Sigmoid colon (tissue), 7 donors: ENCODE measurements around the gene UTF1. TPM values are rescaled to one million over a fixed set of nuclear protein-coding genes. Genes with fewer than 3 reads are reported as not detected.

ENCODE experiments used
- DNase-seq: peaks from one replicate; pipeline ENCODE4 v3.0.0-alpha.2; 2019
- H3K27ac ChIP-seq, 4 donors: fragments of 200-600 bp; sonication (generic); one replicate each; pipeline ENCODE4 v1.5.1; 2016 to 2019; ENCODE audit warnings: mild to moderate bottlenecking in 1 of 4
- H3K27me3 ChIP-seq, 3 donors: fragments of 200-600 bp; sonication (generic); one replicate each; pipeline ENCODE4 v1.5.1; 2019; ENCODE audit warnings: mild to moderate bottlenecking in 1 of 3
- H3K36me3 ChIP-seq, 4 donors: fragments of 200-600 bp; sonication (generic); one replicate each; pipeline ENCODE4 v1.5.1; 2016 to 2019
- H3K4me1 ChIP-seq, 4 donors: fragments of 200-600 bp; sonication (generic); one replicate each; pipeline ENCODE4 v1.5.1; 2017 to 2019
- H3K4me3 ChIP-seq, 4 donors: fragments of 200-600 bp; sonication (generic); one replicate each; pipeline ENCODE4 v1.5.1; 2017 to 2019; ENCODE audit warnings: mild to moderate bottlenecking in 2 of 4, moderate library complexity in 1 of 4
- H3K9me3 ChIP-seq, 4 donors: fragments of 200-600 bp in 3 of 4; sonication (generic) in 3 of 4; one replicate each; pipeline versions ENCODE4 v1.5.1 to v1.6.1; 2013 to 2019
- EP300 ChIP-seq, 4 donors: sonication (generic); formaldehyde crosslinking; IDR thresholded peaks; one replicate each; pipeline ENCODE4 v1.6.1; 2017; ENCODE audit warnings: antibody characterized with exemption in 4 of 4
- POLR2A ChIP-seq, 2 donors: fragments of 450-650 bp; IDR thresholded peaks; one replicate each; pipeline ENCODE4 v1.6.1; 2016; ENCODE audit warnings: antibody characterized with exemption in 2 of 2, mild to moderate bottlenecking in 2 of 2, moderate library complexity in 2 of 2
- POLR2AphosphoS5 ChIP-seq, 4 donors: sonication (generic); formaldehyde crosslinking; IDR thresholded peaks; one replicate each; pipeline ENCODE4 v1.6.1; 2017; ENCODE audit warnings: antibody characterized with exemption in 4 of 4
- WGBS, 2 donors: extraction: QIAGEN DNeasy Blood & Tissue Kit; methylation state at CpG; one replicate each; pipeline ENCODE4 v1.1.7; 2013; 5-methylcytosine and 5-hydroxymethylcytosine counted together
- intact Hi-C: fragments of 100-400 bp; cut with DNase I; formaldehyde crosslinking; loops from one replicate; pipeline ENCODE4 v1.15.1; 2023
- polyA plus RNA-seq, 3 donors: library from polyadenylated mRNA; stranded (reverse); fragments of 200-250 nt; gene quantifications; one replicate each; pipeline ENCODE4 v1.2.3, GENCODE V29; 2013
- total RNA-seq, 4 donors: library from RNA; depleted of rRNA; stranded (reverse); fragments of >200 nt; gene quantifications; one replicate each; pipeline ENCODE4 v1.1.0, GENCODE V29; 2016
- TF ChIP-seq, protein P1 (sequence below), 4 experiments: fragments of 450-650 bp in 3 of 4; fragments of 200-600 bp in 1 of 4; IDR thresholded peaks; one replicate each; pipeline ENCODE4 v1.5.1; 2016 to 2019; ENCODE audit warnings: antibody characterized with exemption in 4 of 4, mild to moderate bottlenecking in 3 of 4, moderate library complexity in 2 of 4
- donor health status: healthy with polysubstance abuse.
- donor health status: Bipolar disorder and iron deficiency.
- donor health status: healthy.

Gene UTF1
- total and polyA plus RNA-seq, 7 donors = not detected

DNA sequence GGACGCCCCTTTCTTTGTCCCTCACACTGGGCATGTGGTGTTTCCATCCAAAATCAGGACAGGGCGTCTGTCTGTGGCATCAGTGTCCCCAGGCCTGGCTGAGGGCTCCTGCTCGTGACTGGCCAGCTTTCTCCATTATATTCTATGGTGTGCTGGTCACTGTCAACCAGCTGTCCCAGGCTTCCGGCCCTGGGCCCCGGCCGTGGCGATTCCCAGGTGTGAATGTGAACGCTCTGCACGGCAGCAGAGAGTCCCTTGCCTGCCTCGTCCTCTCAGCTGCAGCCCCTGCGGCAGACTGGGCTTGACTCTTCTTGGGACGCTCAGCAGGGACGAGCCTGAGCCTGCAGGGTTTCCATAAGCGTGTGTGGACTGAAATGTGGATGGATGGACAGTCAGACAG, 5.9 kb upstream of the UTF1 start:
- Histone ChIP-seq H3K4me1 (no peaks in the 10 kb centered on the region), H3K4me3 (no peak overlapping the region), H3K36me3 (no peaks in the 10 kb centered on the region), H3K27ac (no peak overlapping the region), H3K27me3 (peaks cover 5 to 59% (median 29%) of the 10 kb centered on the region in 3 donors), H3K9me3 (no peaks in the 10 kb centered on the region)
- intact Hi-C loops = no loop called here
- DNase-seq = no peak
- 76 to 79% methylated on average over 14 of the region's 14 CpGs for WGBS, 2 donors
- TF ChIP-seq, protein P1, sequence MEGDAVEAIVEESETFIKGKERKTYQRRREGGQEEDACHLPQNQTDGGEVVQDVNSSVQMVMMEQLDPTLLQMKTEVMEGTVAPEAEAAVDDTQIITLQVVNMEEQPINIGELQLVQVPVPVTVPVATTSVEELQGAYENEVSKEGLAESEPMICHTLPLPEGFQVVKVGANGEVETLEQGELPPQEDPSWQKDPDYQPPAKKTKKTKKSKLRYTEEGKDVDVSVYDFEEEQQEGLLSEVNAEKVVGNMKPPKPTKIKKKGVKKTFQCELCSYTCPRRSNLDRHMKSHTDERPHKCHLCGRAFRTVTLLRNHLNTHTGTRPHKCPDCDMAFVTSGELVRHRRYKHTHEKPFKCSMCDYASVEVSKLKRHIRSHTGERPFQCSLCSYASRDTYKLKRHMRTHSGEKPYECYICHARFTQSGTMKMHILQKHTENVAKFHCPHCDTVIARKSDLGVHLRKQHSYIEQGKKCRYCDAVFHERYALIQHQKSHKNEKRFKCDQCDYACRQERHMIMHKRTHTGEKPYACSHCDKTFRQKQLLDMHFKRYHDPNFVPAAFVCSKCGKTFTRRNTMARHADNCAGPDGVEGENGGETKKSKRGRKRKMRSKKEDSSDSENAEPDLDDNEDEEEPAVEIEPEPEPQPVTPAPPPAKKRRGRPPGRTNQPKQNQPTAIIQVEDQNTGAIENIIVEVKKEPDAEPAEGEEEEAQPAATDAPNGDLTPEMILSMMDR (IDR thresholded peaks at IDR 0.05) = no peak
- TF ChIP-seq POLR2A (IDR thresholded peaks at IDR 0.05) (no peak), POLR2AphosphoS5 (IDR thresholded peaks at IDR 0.05) (no peak)

DNA sequence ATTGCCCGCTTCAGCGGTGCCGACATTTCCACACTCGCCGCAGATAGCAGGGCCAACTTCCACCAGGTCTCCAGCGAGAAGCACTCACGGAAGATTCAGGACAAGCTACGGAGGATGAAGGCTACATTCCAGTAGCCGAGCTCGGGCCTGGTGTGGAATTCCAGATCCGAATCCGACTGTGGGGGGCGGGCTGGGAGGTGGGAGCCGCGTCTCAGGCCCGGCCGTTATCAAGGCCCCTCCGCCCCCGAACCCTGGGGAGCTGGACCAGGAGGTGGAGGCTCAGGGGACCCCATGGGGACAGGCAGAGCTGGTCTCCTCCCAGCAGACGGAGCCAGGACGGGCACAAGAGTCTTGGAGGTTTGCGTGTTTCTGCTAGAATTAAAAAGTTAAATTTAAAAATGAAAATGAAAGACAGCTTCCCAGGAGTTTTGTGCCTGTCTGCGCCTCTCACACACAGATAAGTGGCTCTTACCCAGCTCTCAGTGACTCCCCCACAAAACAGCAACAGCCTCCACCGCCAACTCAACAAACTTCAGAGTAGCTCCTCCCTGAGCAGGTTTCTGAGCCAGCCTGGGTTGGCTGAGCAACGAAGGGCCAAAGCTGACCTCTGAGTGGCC, 5.2 kb upstream of the UTF1 start:
- TF ChIP-seq POLR2A (IDR thresholded peaks at IDR 0.05) = no peak
- TF ChIP-seq EP300 (IDR thresholded peaks at IDR 0.05) = no peak
- TF ChIP-seq POLR2AphosphoS5 (IDR thresholded peaks at IDR 0.05) = no peak
- TF ChIP-seq, protein P1 (IDR thresholded peaks at IDR 0.05) = no peak
- no peaks in the 10 kb centered on the region for H3K36me3 ChIP-seq
- no peak overlapping the region for H3K4me3 ChIP-seq
- H3K9me3 ChIP-seq = no peaks in the 10 kb centered on the region
- WGBS, 2 donors = 83 to 88% methylated on average over 25 of the region's 25 CpGs
- H3K4me1 ChIP-seq = peaks cover 0 to 4% (median 2%) of the 10 kb centered on the region in 4 donors
- intact Hi-C loops = no loop called here
- H3K27me3 ChIP-seq = peaks cover 10 to 59% (median 29%) of the 10 kb centered on the region in 3 donors
- H3K27ac ChIP-seq = no peak overlapping the region
- no peak for DNase-seq

DNA sequence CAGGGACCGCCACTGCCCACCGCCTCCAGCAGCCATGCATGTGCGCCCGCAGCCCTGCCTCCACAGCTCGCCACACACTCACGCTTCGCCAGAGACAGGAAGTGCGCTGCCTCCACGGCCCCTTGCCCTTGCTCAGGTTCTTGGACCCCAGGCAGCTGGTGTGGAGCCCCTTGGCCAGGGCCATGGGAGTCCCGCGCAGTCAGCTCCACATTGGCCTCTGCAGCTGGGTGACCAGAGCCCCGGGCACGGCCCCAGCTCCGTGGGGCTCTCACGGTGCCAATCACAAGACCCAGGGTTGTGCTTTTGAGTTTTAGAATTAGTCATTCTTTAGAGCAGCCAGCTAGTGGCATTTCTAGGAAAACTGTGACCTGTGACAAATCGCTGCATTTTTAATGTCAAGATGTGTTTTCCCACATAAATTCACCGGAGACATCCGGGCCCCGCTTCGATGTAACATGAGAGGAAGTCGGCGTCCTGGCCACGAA, 4.3 kb upstream of the UTF1 start:
- H3K4me1 ChIP-seq = peaks cover 0 to 13% (median 7%) of the 10 kb centered on the region in 4 donors
- 79 to 85% methylated on average over 23 of the region's 23 CpGs for WGBS, 2 donors
- H3K27me3 ChIP-seq = peaks cover 17 to 64% (median 34%) of the 10 kb centered on the region in 3 donors
- H3K9me3 ChIP-seq = no peaks in the 10 kb centered on the region
- H3K4me3 ChIP-seq = no peak overlapping the region
- intact Hi-C loops = no loop called here
- no peak for DNase-seq
- no peak overlapping the region for H3K27ac ChIP-seq
- no peaks in the 10 kb centered on the region for H3K36me3 ChIP-seq
- TF ChIP-seq, protein P1 (IDR thresholded peaks at IDR 0.05) = no peak
- no peak for TF ChIP-seq POLR2A (IDR thresholded peaks at IDR 0.05)
- TF ChIP-seq EP300 (IDR thresholded peaks at IDR 0.05) = no peak
- no peak for TF ChIP-seq POLR2AphosphoS5 (IDR thresholded peaks at IDR 0.05)

DNA sequence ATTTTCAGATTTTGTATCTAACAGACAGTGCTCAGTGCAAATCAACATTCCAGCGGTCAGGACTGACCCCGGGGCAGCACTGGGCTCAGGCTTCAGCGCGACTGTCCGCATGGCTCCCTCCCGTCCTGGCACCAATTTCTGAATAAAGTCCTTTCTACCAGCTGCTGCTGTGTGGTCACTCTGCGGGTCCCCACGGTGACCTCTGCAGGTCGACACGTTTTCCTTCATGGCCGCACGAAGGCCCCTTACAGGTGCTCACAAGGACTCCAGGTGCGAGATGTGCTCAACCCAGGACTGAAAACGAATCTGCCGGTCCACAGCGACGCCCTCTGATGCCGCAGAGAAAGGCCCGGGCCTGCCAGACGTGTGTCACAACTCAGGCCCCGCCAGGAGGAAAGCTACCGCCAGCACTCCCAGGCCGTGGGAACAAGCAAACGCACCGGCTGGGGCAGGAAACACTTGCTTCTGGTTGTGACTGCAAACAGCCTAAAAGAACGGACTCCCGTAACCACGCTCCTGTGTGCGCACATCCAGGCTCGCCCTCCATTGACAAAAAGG, 3.7 kb upstream of the UTF1 start:
- DNase-seq = no peak
- Histone ChIP-seq H3K9me3 (no peaks in the 10 kb centered on the region), H3K4me1 (peaks cover 0 to 14% (median 8%) of the 10 kb centered on the region in 4 donors), H3K36me3 (no peaks in the 10 kb centered on the region), H3K4me3 (no peak overlapping the region), H3K27me3 (peaks cover 22 to 64% (median 34%) of the 10 kb centered on the region in 3 donors), H3K27ac (no peak overlapping the region)
- 53 to 54% methylated on average over 30 of the region's 30 CpGs for WGBS, 2 donors
- intact Hi-C loops = no loop called here
- TF ChIP-seq POLR2AphosphoS5 (IDR thresholded peaks at IDR 0.05) = no peak
- TF ChIP-seq EP300 (IDR thresholded peaks at IDR 0.05) = no peak
- TF ChIP-seq POLR2A (IDR thresholded peaks at IDR 0.05) = no peak
- TF ChIP-seq, protein P1 (IDR thresholded peaks at IDR 0.05) = no peak
